ENCODE results near the gene EIF2S3.
"Not testable (repeated sequence)": the region's sequence is repeated elsewhere in the genome, so short reads cannot be mapped to it uniquely, and the experiment has no call there.

The EIF2S3 gene

GRCh38 chrX:24063488-24063887 is 8.7 kb downstream of the EIF2S3 start:
- Histone ChIP-seq H3K9ac (ENCODE audit: low read length) (no peak overlapping the region), H3K36me3 (ENCODE audit: control insufficient read depth, insufficient read depth, low read length) (no peaks in the 10 kb centered on the region), H3K4me3 (ENCODE audit: low read length) (no peak overlapping the region), H3K4me1 (ENCODE audit: control insufficient read depth, insufficient read depth, low read length) (no peaks in the 10 kb centered on the region), H3K27me3 (ENCODE audit: control insufficient read depth, insufficient read depth, low read length) (no peaks in the 10 kb centered on the region), H3K9me3 (ENCODE audit: control insufficient read depth, low read length) (no peaks in the 10 kb centered on the region)

GRCh38 chrX:24069877-24070276 is 15.1 kb downstream of the EIF2S3 start:
- H3K27me3 ChIP-seq (ENCODE audit: control insufficient read depth, insufficient read depth, low read length), result no peaks in the 10 kb centered on the region
- no peaks in the 10 kb centered on the region for H3K9me3 ChIP-seq (ENCODE audit: control insufficient read depth, low read length)
- no peak overlapping the region for H3K9ac ChIP-seq (ENCODE audit: low read length)
- no peak overlapping the region for H3K4me3 ChIP-seq (ENCODE audit: low read length)
- no peaks in the 10 kb centered on the region for H3K36me3 ChIP-seq (ENCODE audit: control insufficient read depth, insufficient read depth, low read length)
- no peaks in the 10 kb centered on the region for H3K4me1 ChIP-seq (ENCODE audit: control insufficient read depth, insufficient read depth, low read length)

- H3K9me3 ChIP-seq (ENCODE audit: control insufficient read depth, low read length), result no peaks in the 10 kb centered on the region
- no peak overlapping the region for H3K9ac ChIP-seq (ENCODE audit: low read length)
- H3K4me3 ChIP-seq (ENCODE audit: low read length), result no peak overlapping the region
- H3K36me3 ChIP-seq (ENCODE audit: control insufficient read depth, insufficient read depth, low read length), result no peaks in the 10 kb centered on the region
- H3K4me1 ChIP-seq (ENCODE audit: control insufficient read depth, insufficient read depth, low read length), result no peaks in the 10 kb centered on the region
- H3K27me3 ChIP-seq (ENCODE audit: control insufficient read depth, insufficient read depth, low read length), result no peaks in the 10 kb centered on the region
Observed at GRCh38 chrX:24079411-24079810, 24.7 kb downstream of the EIF2S3 start.

- H3K9ac ChIP-seq (ENCODE audit: low read length); H3K36me3 ChIP-seq (ENCODE audit: control insufficient read depth, insufficient read depth, low read length); H3K9me3 ChIP-seq (ENCODE audit: control insufficient read depth, low read length); H3K4me1 ChIP-seq (ENCODE audit: control insufficient read depth, insufficient read depth, low read length); H3K27me3 ChIP-seq (ENCODE audit: control insufficient read depth, insufficient read depth, low read length); H3K4me3 ChIP-seq (ENCODE audit: low read length): not testable (repeated sequence)
Observed at GRCh38 chrX:24080245-24080644, 25.5 kb downstream of the EIF2S3 start.

GRCh38 chrX:24080704-24081103 is 25.9 kb downstream of the EIF2S3 start:
- Histone ChIP-seq H3K27me3 (ENCODE audit: control insufficient read depth, insufficient read depth, low read length) (no peaks in the 10 kb centered on the region), H3K4me3 (ENCODE audit: low read length) (no peak overlapping the region), H3K9ac (ENCODE audit: low read length) (no peak overlapping the region), H3K36me3 (ENCODE audit: control insufficient read depth, insufficient read depth, low read length) (no peaks in the 10 kb centered on the region), H3K9me3 (ENCODE audit: control insufficient read depth, low read length) (no peaks in the 10 kb centered on the region), H3K4me1 (ENCODE audit: control insufficient read depth, insufficient read depth, low read length) (no peaks in the 10 kb centered on the region)

GRCh38 chrX:24081661-24082154 is 27.0 kb downstream of the EIF2S3 start:
- H3K4me1 ChIP-seq (ENCODE audit: control insufficient read depth, insufficient read depth, low read length), result no peaks in the 10 kb centered on the region
- no peaks in the 10 kb centered on the region for H3K27me3 ChIP-seq (ENCODE audit: control insufficient read depth, insufficient read depth, low read length)
- H3K9ac ChIP-seq (ENCODE audit: low read length), result no peak overlapping the region
- no peaks in the 10 kb centered on the region for H3K36me3 ChIP-seq (ENCODE audit: control insufficient read depth, insufficient read depth, low read length)
- no peaks in the 10 kb centered on the region for H3K9me3 ChIP-seq (ENCODE audit: control insufficient read depth, low read length)
- no peak overlapping the region for H3K4me3 ChIP-seq (ENCODE audit: low read length)

- Histone ChIP-seq H3K36me3 (ENCODE audit: control insufficient read depth, insufficient read depth, low read length) (no peaks in the 10 kb centered on the region), H3K4me3 (ENCODE audit: low read length) (no peak overlapping the region), H3K4me1 (ENCODE audit: control insufficient read depth, insufficient read depth, low read length) (no peaks in the 10 kb centered on the region), H3K27me3 (ENCODE audit: control insufficient read depth, insufficient read depth, low read length) (no peaks in the 10 kb centered on the region), H3K9ac (ENCODE audit: low read length) (no peak overlapping the region), H3K9me3 (ENCODE audit: control insufficient read depth, low read length) (no peaks in the 10 kb centered on the region)
Observed at GRCh38 chrX:24082447-24082846, 27.7 kb downstream of the EIF2S3 start.

- Histone ChIP-seq H3K4me3 (ENCODE audit: low read length) (no peak overlapping the region), H3K4me1 (ENCODE audit: control insufficient read depth, insufficient read depth, low read length) (no peaks in the 10 kb centered on the region), H3K9ac (ENCODE audit: low read length) (no peak overlapping the region), H3K36me3 (ENCODE audit: control insufficient read depth, insufficient read depth, low read length) (no peaks in the 10 kb centered on the region), H3K27me3 (ENCODE audit: control insufficient read depth, insufficient read depth, low read length) (no peaks in the 10 kb centered on the region), H3K9me3 (ENCODE audit: control insufficient read depth, low read length) (no peaks in the 10 kb centered on the region)
Observed at GRCh38 chrX:24085101-24085500, 30.3 kb downstream of the EIF2S3 start.

- no peaks in the 10 kb centered on the region for H3K27me3 ChIP-seq (ENCODE audit: control insufficient read depth, insufficient read depth, low read length)
- no peak overlapping the region for H3K4me3 ChIP-seq (ENCODE audit: low read length)
- H3K9ac ChIP-seq (ENCODE audit: low read length), result no peak overlapping the region
- H3K9me3 ChIP-seq (ENCODE audit: control insufficient read depth, low read length), result no peaks in the 10 kb centered on the region
- no peaks in the 10 kb centered on the region for H3K36me3 ChIP-seq (ENCODE audit: control insufficient read depth, insufficient read depth, low read length)
- no peaks in the 10 kb centered on the region for H3K4me1 ChIP-seq (ENCODE audit: control insufficient read depth, insufficient read depth, low read length)
Observed at GRCh38 chrX:24090300-24091200, 35.8 kb downstream of the EIF2S3 start.

- no peaks in the 10 kb centered on the region for H3K9me3 ChIP-seq (ENCODE audit: control insufficient read depth, low read length)
- no peaks in the 10 kb centered on the region for H3K4me1 ChIP-seq (ENCODE audit: control insufficient read depth, insufficient read depth, low read length)
- no peak overlapping the region for H3K4me3 ChIP-seq (ENCODE audit: low read length)
Observed at GRCh38 chrX:24093746-24094145, 39.0 kb downstream of the EIF2S3 start.

GRCh38 chrX:24097741-24098260 is 43.0 kb downstream of the EIF2S3 start:
- H3K27me3 ChIP-seq (ENCODE audit: control insufficient read depth, insufficient read depth, low read length), result no peaks in the 10 kb centered on the region
- no peaks in the 10 kb centered on the region for H3K36me3 ChIP-seq (ENCODE audit: control insufficient read depth, insufficient read depth, low read length)
- no peak overlapping the region for H3K9ac ChIP-seq (ENCODE audit: low read length)
- no peaks in the 10 kb centered on the region for H3K4me1 ChIP-seq (ENCODE audit: control insufficient read depth, insufficient read depth, low read length)
- no peaks in the 10 kb centered on the region for H3K9me3 ChIP-seq (ENCODE audit: control insufficient read depth, low read length)
- H3K4me3 ChIP-seq (ENCODE audit: low read length), result no peak overlapping the region

More at GRCh38 chrX:24093746-24094145, 39.0 kb downstream of the EIF2S3 start:
- no peak overlapping the region for H3K9ac ChIP-seq (ENCODE audit: low read length)
- H3K27me3 ChIP-seq (ENCODE audit: control insufficient read depth, insufficient read depth, low read length), result no peaks in the 10 kb centered on the region
- no peaks in the 10 kb centered on the region for H3K36me3 ChIP-seq (ENCODE audit: control insufficient read depth, insufficient read depth, low read length)

- H3K4me3 ChIP-seq (ENCODE audit: low read length), result no peak overlapping the region
- no peaks in the 10 kb centered on the region for H3K9me3 ChIP-seq (ENCODE audit: control insufficient read depth, low read length)
- no peak overlapping the region for H3K9ac ChIP-seq (ENCODE audit: low read length)
- H3K4me1 ChIP-seq (ENCODE audit: control insufficient read depth, insufficient read depth, low read length), result no peaks in the 10 kb centered on the region
- no peaks in the 10 kb centered on the region for H3K27me3 ChIP-seq (ENCODE audit: control insufficient read depth, insufficient read depth, low read length)
- no peaks in the 10 kb centered on the region for H3K36me3 ChIP-seq (ENCODE audit: control insufficient read depth, insufficient read depth, low read length)
Observed at GRCh38 chrX:24098932-24099331, 44.2 kb downstream of the EIF2S3 start.

All from mucosa of stomach (tissue), 1 donor.